GM19467 (cell line): Measurements from ENCODE around the gene ACSL1.

Experiments used
- ATAC-seq: cut with Tn5 transposase; IDR thresholded peaks from one replicate; pipeline ENCODE4 v1.9.1; 2021; ENCODE audit warnings: mild to moderate bottlenecking, moderate library complexity; ENCODE audit not compliant: unreplicated experiment

ACSL1 gene

GRCh38 chr4:184814686-184815045, 11.1 kb downstream of the ACSL1 start:
- ATAC-seq = no peak

- ATAC-seq = no peak
Measured at GRCh38 chr4:184812651-184813181, 13.1 kb downstream of the ACSL1 start.

- ATAC-seq = no peak
Measured at GRCh38 chr4:184812199-184812542, 13.6 kb downstream of the ACSL1 start.

GRCh38 chr4:184811526-184812198, 14.1 kb downstream of the ACSL1 start:
- no peak for ATAC-seq

- ATAC-seq = no peak
Measured at GRCh38 chr4:184810720-184811119, 15.0 kb downstream of the ACSL1 start.

- ATAC-seq = no peak
Measured at GRCh38 chr4:184808713-184809050, 17.1 kb downstream of the ACSL1 start.

- no peak for ATAC-seq
Measured at GRCh38 chr4:184807797-184808712, 17.7 kb downstream of the ACSL1 start.

GRCh38 chr4:184807256-184807655, 18.5 kb downstream of the ACSL1 start:
- no peak for ATAC-seq

- ATAC-seq = no peak
Measured at GRCh38 chr4:184806711-184807110, 19.1 kb downstream of the ACSL1 start.

GRCh38 chr4:184806229-184806550, 19.6 kb downstream of the ACSL1 start:
- no peak for ATAC-seq

- peak; percentile 65 for ATAC-seq
Measured at GRCh38 chr4:184805462-184806228, 20.1 kb downstream of the ACSL1 start.

GRCh38 chr4:184804621-184805020, 21.1 kb downstream of the ACSL1 start:
- no peak for ATAC-seq

- ATAC-seq = no peak
Measured at GRCh38 chr4:184803874-184804273, 21.9 kb downstream of the ACSL1 start.

- no peak for ATAC-seq
Measured at GRCh38 chr4:184803133-184803532, 22.6 kb downstream of the ACSL1 start.

- no peak for ATAC-seq
Measured at GRCh38 chr4:184802697-184803015, 23.1 kb downstream of the ACSL1 start.

GRCh38 chr4:184801781-184802696, 23.7 kb downstream of the ACSL1 start:
- ATAC-seq = no peak

- ATAC-seq = no peak
Measured at GRCh38 chr4:184798504-184798903, 27.3 kb downstream of the ACSL1 start.

GRCh38 chr4:184796906-184797305, 28.9 kb downstream of the ACSL1 start:
- ATAC-seq = no peak

GRCh38 chr4:184795214-184795844, 30.4 kb downstream of the ACSL1 start:
- no peak for ATAC-seq

- no peak for ATAC-seq
Measured at GRCh38 chr4:184794470-184794869, 31.3 kb downstream of the ACSL1 start.
